HG02642 (cell line): ENCODE data around the gene CDKN1A.

Source experiments
- ATAC-seq: cut with Tn5 transposase; IDR thresholded peaks from one replicate; pipeline ENCODE4 v1.9.1; 2021; ENCODE audit warnings: mild to moderate bottlenecking; ENCODE audit not compliant: unreplicated experiment, poor library complexity

The CDKN1A gene

GRCh38 chr6:36655085-36655724 is 23.3 kb upstream of the CDKN1A start:
- ATAC-seq: no peak

- no peak for ATAC-seq
These were observed 22.1 kb upstream of the CDKN1A start for GRCh38 chr6:36656441-36656840.

- ATAC-seq: no peak
These were observed 21.2 kb upstream of the CDKN1A start for GRCh38 chr6:36657271-36657670.

- ATAC-seq: no peak
These were observed 20.5 kb upstream of the CDKN1A start for GRCh38 chr6:36657942-36658544.

GRCh38 chr6:36659271-36659670 is 19.2 kb upstream of the CDKN1A start:
- no peak for ATAC-seq

- ATAC-seq: no peak
These were observed 17.6 kb upstream of the CDKN1A start for GRCh38 chr6:36660771-36661471.

GRCh38 chr6:36662380-36662779 is 16.1 kb upstream of the CDKN1A start:
- no peak for ATAC-seq

- ATAC-seq: no peak
These were observed 15.7 kb upstream of the CDKN1A start for GRCh38 chr6:36662827-36663256.

- no peak for ATAC-seq
These were observed 14.7 kb upstream of the CDKN1A start for GRCh38 chr6:36663504-36664446.

- no peak for ATAC-seq
These were observed 13.3 kb upstream of the CDKN1A start for GRCh38 chr6:36665180-36665579.

GRCh38 chr6:36666287-36666686 is 12.2 kb upstream of the CDKN1A start:
- no peak for ATAC-seq

GRCh38 chr6:36666826-36667591 is 11.5 kb upstream of the CDKN1A start:
- ATAC-seq: peak; percentile 77

- ATAC-seq: no peak
These were observed 9.9 kb upstream of the CDKN1A start for GRCh38 chr6:36668591-36668990.

- no peak for ATAC-seq
These were observed 9.5 kb upstream of the CDKN1A start for GRCh38 chr6:36669002-36669401.

- ATAC-seq: no peak
These were observed 8.2 kb upstream of the CDKN1A start for GRCh38 chr6:36670271-36670670.

- no peak for ATAC-seq
These were observed 6.7 kb upstream of the CDKN1A start for GRCh38 chr6:36671687-36672375.

- ATAC-seq: no peak
These were observed 4.6 kb upstream of the CDKN1A start for GRCh38 chr6:36673882-36674281.

- ATAC-seq: no peak
These were observed 3.6 kb upstream of the CDKN1A start for GRCh38 chr6:36674942-36675341.
